HG03175 (cell line): ENCODE results near the gene RABIF.
"Not testable (repeated sequence)": the region's sequence is repeated elsewhere in the genome, so short reads cannot be mapped to it uniquely, and the experiment has no call there.

Source experiments
- ATAC-seq: cut with Tn5 transposase; IDR thresholded peaks from one replicate; pipeline ENCODE4 v1.9.1; 2021; ENCODE audit warnings: mild to moderate bottlenecking, moderate library complexity; ENCODE audit not compliant: unreplicated experiment

Gene RABIF

GRCh38 chr1:202835548-202836072 is 53.3 kb downstream of the RABIF start:
- ATAC-seq, result no peak

GRCh38 chr1:202834771-202835547 is 54.0 kb downstream of the RABIF start:
- no peak for ATAC-seq

GRCh38 chr1:202831906-202832305 is 57.0 kb downstream of the RABIF start:
- ATAC-seq, result no peak

GRCh38 chr1:202829223-202829622 is 59.7 kb downstream of the RABIF start:
- ATAC-seq, result not testable (repeated sequence)
